ENCODE measurements around the gene CNDP2.

DNA sequence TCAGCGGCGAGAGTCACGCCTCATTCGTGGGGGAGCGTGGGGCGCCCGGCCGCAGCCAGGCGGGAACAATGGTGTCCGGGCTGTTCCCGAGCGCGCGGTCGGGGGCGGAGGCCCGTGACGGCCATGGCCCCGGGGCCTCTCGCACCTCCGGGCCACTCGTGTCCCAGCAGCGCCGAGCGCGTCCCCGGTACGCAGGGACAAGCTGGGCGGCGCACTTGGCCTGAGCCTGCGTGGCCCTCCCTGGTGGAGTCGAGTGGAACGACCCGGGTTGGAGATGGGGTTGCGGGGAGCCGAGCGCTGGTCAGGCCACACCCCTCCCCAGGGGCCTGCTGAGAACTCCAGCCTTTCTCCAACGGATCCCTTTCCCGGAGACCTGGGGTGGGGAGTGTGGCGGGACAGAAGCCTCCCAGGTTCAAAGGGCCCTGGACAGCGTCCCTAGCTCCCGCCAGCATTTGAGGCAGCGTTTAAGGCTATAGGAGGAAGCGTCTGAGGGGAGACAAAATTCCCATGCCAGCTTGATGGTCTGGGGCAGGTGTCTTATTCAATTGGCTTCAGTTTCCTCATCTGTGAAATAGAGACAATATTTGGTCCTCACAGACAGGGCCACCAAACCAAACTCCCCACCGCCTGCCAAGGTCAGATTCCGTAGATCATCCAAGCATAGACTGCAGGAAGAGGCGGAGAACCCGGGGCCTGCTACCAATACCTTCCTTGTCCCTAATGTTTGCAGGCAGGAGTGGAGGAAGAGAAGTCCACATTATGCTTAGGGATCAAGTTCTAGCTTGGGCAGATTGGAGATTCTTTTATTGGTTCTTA is 553 bp downstream of the CNDP2 start:
- TF ChIP-seq, protein P1, sequence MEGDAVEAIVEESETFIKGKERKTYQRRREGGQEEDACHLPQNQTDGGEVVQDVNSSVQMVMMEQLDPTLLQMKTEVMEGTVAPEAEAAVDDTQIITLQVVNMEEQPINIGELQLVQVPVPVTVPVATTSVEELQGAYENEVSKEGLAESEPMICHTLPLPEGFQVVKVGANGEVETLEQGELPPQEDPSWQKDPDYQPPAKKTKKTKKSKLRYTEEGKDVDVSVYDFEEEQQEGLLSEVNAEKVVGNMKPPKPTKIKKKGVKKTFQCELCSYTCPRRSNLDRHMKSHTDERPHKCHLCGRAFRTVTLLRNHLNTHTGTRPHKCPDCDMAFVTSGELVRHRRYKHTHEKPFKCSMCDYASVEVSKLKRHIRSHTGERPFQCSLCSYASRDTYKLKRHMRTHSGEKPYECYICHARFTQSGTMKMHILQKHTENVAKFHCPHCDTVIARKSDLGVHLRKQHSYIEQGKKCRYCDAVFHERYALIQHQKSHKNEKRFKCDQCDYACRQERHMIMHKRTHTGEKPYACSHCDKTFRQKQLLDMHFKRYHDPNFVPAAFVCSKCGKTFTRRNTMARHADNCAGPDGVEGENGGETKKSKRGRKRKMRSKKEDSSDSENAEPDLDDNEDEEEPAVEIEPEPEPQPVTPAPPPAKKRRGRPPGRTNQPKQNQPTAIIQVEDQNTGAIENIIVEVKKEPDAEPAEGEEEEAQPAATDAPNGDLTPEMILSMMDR (IDR thresholded peaks at IDR 0.05; ENCODE audit: low read length), result no peak
- no peak for TF ChIP-seq EZH2 (IDR thresholded peaks at IDR 0.05; ENCODE audit: borderline replicate concordance, low read length)

Data from OCI-LY1 (cell line).